C4-2B (cell line): ENCODE measurements around the gene CNTNAP1.
A peak's percentile ranks its signal among the peaks of the same experiment; 100 is the strongest.

Experiments
- CTCF ChIP-seq: fragments of 450-650 bp; conservative IDR thresholded peaks from 2 replicates; pipeline ENCODE4 v1.5.1; 2017; ENCODE audit warnings: mild to moderate bottlenecking
- ZFX ChIP-seq: fragments of 450-650 bp; IDR thresholded peaks from 2 replicates; pipeline ENCODE4 v1.6.1; 2017

- TF ChIP-seq CTCF (peak; percentile 56), ZFX (no peak)
These were observed 2.6 kb upstream of the CNTNAP1 start for GRCh38 chr17:42679492-42680330.
